ENCODE measurements around the gene NPC2.
A peak's percentile ranks its signal among the peaks of the same experiment; 100 is the strongest.

Gene NPC2

DNA sequence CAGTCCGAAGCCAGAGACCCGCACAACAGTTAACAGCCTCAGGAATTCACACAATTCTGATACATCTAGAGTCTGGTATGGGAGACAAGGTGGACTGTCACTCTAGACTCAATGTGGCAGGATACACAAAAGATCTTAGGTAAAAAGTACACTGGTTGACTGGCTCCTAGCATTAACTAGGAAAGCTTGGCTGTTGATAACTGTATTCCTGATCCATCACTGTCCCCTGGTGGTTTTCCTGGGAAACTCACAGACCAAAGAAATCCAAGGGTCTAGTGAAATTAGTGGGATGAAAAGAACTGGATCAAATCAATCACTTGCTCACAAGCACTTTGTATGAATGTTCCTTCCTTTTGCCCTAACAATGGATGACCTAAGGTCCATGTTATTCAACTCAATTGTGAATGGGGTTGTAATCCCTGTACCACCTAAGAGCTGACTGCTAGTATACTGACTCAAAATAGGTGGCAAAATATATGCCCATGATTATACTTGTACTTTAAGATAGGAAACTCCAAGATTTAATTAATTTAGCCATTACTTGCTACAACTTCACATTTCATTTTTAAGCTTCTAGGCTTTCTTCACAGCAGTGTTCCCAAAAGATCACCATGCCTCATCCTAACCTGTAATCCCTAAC, 14.0 kb downstream of the NPC2 start:
- Histone ChIP-seq H3K4me3 (replicated peaks; ENCODE audit: low read depth, low read length) (no peak overlapping the region), H3K36me3 (ENCODE audit: control insufficient read depth, insufficient read depth, low read length) (peaks cover 2% of the 10 kb centered on the region; the same call in 1 of the 2 replicates), H3K27me3 (replicated peaks; ENCODE audit: control insufficient read depth, insufficient read depth, low read length) (no peaks in the 10 kb centered on the region)
- TF ChIP-seq, protein P1, sequence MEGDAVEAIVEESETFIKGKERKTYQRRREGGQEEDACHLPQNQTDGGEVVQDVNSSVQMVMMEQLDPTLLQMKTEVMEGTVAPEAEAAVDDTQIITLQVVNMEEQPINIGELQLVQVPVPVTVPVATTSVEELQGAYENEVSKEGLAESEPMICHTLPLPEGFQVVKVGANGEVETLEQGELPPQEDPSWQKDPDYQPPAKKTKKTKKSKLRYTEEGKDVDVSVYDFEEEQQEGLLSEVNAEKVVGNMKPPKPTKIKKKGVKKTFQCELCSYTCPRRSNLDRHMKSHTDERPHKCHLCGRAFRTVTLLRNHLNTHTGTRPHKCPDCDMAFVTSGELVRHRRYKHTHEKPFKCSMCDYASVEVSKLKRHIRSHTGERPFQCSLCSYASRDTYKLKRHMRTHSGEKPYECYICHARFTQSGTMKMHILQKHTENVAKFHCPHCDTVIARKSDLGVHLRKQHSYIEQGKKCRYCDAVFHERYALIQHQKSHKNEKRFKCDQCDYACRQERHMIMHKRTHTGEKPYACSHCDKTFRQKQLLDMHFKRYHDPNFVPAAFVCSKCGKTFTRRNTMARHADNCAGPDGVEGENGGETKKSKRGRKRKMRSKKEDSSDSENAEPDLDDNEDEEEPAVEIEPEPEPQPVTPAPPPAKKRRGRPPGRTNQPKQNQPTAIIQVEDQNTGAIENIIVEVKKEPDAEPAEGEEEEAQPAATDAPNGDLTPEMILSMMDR (IDR thresholded peaks at IDR 0.05; ENCODE audit: insufficient read depth, low read length, poor library complexity, severe bottlenecking): peak; percentile 32
- DNase-seq (ENCODE audit: extremely low read depth, insufficient read length): no peak

DNA sequence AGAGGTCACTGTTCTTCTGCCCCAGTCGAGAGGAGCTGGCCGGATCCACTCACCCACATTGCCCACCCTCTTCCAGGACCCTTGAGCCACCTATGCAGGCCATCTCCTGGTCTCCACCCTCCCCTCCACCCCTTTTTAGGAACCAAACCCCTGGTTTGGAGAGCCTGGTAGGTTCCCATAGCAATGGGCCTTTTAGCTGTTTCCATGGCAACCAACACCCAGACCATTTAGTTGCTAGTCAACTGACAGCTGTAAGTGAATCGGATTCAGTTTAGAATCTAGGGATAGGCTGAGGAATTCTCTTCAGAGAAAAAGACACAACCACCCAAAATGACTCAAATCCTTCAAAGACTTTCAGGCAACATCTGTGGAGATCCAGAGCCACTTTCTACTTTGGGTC, 16.5 kb downstream of the NPC2 start:
- DNase-seq (ENCODE audit: extremely low read depth, insufficient read length): no peak
- TF ChIP-seq, protein P1 (IDR thresholded peaks at IDR 0.05; ENCODE audit: insufficient read depth, low read length, poor library complexity, severe bottlenecking): no peak
- peaks cover 2% of the 10 kb centered on the region; the same call in 1 of the 2 replicates for H3K36me3 ChIP-seq (ENCODE audit: control insufficient read depth, insufficient read depth, low read length)

DNA sequence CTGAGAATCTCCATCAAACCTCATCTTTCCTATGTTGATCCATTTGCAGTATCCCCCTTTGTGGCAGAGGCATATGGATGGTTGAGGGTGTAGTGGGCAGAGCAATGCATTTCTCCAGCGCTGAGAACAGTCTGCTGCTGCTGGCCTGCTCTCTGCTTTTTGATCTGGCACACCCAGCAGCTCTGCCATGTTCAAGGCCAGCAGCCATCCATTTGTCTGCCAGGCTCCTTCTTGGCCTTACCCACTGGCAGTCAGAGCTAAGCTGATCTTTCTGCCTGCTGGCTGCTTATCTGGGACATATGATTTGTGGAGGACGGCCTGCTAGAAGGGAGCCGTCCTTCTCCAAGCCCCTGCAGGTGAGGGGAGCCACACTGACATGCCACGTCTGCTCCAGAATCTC, 17.0 kb downstream of the NPC2 start:
- H3K36me3 ChIP-seq (ENCODE audit: control insufficient read depth, insufficient read depth, low read length): peaks cover 2% of the 10 kb centered on the region; the same call in 1 of the 2 replicates
- TF ChIP-seq, protein P1 (IDR thresholded peaks at IDR 0.05; ENCODE audit: insufficient read depth, low read length, poor library complexity, severe bottlenecking): no peak
- DNase-seq (ENCODE audit: extremely low read depth, insufficient read length): no peak
- H3K27me3 ChIP-seq (replicated peaks; ENCODE audit: control insufficient read depth, insufficient read depth, low read length): no peaks in the 10 kb centered on the region
- no peak overlapping the region for H3K4me3 ChIP-seq (replicated peaks; ENCODE audit: low read depth, low read length)

More for the DNA sequence above, 16.5 kb downstream of the NPC2 start:
- H3K27me3 ChIP-seq (replicated peaks; ENCODE audit: control insufficient read depth, insufficient read depth, low read length): no peaks in the 10 kb centered on the region
- H3K4me3 ChIP-seq (replicated peaks; ENCODE audit: low read depth, low read length): no peak overlapping the region

DNA sequence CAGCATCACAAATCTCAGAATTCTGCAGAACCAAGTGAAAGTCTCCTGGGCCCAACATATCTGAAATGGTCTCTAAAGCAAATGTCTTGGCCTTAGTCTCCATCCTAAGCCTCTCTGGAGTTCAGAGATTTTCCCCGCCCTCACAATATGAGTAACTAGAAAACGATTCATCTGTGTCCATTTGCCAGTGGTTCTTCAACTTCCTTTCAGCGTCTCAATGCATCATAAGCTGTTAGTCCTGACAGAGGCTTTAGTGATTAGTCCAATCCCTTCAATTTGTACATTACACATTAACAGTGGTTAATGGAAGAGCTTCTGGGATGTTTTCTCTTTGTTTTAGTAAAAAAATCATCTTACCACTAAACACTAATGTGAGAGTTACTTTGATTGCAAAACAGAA, 17.4 kb downstream of the NPC2 start:
- no peak for DNase-seq (ENCODE audit: extremely low read depth, insufficient read length)
- TF ChIP-seq, protein P1 (IDR thresholded peaks at IDR 0.05; ENCODE audit: insufficient read depth, low read length, poor library complexity, severe bottlenecking): no peak
- H3K4me3 ChIP-seq (replicated peaks; ENCODE audit: low read depth, low read length): no peak overlapping the region
- H3K36me3 ChIP-seq (ENCODE audit: control insufficient read depth, insufficient read depth, low read length): peaks cover 2% of the 10 kb centered on the region; the same call in 1 of the 2 replicates
- no peaks in the 10 kb centered on the region for H3K27me3 ChIP-seq (replicated peaks; ENCODE audit: control insufficient read depth, insufficient read depth, low read length)

DNA sequence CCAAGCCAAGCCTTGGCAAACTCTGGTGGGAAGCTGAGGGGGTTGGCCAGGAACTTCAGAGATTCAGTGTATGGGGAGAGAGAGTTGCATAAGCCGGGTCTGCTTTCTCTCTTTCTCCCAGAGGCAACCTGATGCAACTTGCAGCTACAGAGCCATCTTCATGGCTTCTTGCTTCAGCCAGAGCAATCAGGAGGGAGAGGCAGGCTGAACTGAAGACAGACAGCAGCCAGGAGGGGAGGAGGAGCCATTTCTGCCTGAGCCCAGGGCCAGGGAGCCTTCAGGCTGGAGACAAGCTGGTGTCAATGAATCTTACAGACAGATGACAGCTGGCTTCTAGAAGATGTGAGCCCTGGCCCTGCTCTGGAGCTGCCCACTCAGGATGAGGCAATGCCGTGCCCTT, 18.7 kb downstream of the NPC2 start:
- no peaks in the 10 kb centered on the region for H3K27me3 ChIP-seq (replicated peaks; ENCODE audit: control insufficient read depth, insufficient read depth, low read length)
- TF ChIP-seq, protein P1 (IDR thresholded peaks at IDR 0.05; ENCODE audit: insufficient read depth, low read length, poor library complexity, severe bottlenecking): no peak
- no peak overlapping the region for H3K4me3 ChIP-seq (replicated peaks; ENCODE audit: low read depth, low read length)
- H3K36me3 ChIP-seq (ENCODE audit: control insufficient read depth, insufficient read depth, low read length): no peaks in the 10 kb centered on the region
- DNase-seq (ENCODE audit: extremely low read depth, insufficient read length): no peak

DNA sequence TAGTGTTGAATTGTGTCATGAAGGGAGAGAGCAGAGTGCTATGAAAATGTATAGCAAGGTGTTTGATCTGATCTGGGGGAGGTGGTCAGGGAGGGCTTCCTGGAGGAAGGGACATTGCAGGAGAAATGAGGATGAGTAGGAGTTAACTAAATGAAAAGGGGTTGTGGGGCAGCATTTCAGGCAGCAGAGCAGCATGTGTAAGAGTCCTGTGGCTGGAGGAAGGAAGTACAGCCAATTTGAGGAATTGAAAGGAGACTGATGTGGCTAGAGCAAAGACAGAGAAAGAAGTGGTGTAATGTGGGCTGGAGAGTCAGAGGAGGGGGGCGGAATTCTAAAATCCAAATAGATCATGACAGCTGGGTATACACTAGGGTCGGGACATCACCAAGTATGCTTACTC, 20.5 kb downstream of the NPC2 start:
- DNase-seq (ENCODE audit: extremely low read depth, insufficient read length): no peak
- H3K4me3 ChIP-seq (replicated peaks; ENCODE audit: low read depth, low read length): no peak overlapping the region
- TF ChIP-seq, protein P1 (IDR thresholded peaks at IDR 0.05; ENCODE audit: insufficient read depth, low read length, poor library complexity, severe bottlenecking): no peak
- H3K27me3 ChIP-seq (replicated peaks; ENCODE audit: control insufficient read depth, insufficient read depth, low read length): no peaks in the 10 kb centered on the region
- no peaks in the 10 kb centered on the region for H3K36me3 ChIP-seq (ENCODE audit: control insufficient read depth, insufficient read depth, low read length)
